Gastroesophageal sphincter (tissue), 4 donors: ENCODE measurements around the gene PCBP3. TPM values are rescaled to one million over a fixed set of nuclear protein-coding genes. Genes with fewer than 3 reads are reported as not detected.

ENCODE experiments used
- ATAC-seq: fragments of 150-250 bp; one replicate; pipeline ENCODE4 v1.9.1; 2016; ENCODE audit warnings: mild to moderate bottlenecking, moderate library complexity
- H3K27ac ChIP-seq, 4 donors: fragments of 200-600 bp; sonication (generic) in 3 of 4; 1 replicate in 3 of 4; 2 replicates in 1 of 4; pipeline ENCODE4 v1.5.1; 2016 to 2019
- H3K27me3 ChIP-seq: fragments of 200-600 bp; sonication (generic); one replicate; pipeline ENCODE4 v1.5.1; 2019
- H3K36me3 ChIP-seq, 2 donors: fragments of 200-600 bp; sonication (generic); one replicate each; pipeline ENCODE4 v1.5.1; 2019; ENCODE audit warnings: control low read depth in 1 of 2
- H3K4me1 ChIP-seq, 3 donors: fragments of 200-600 bp; sonication (generic); 1 replicate in 2 of 3; 2 replicates in 1 of 3; pipeline ENCODE4 v1.5.1; 2016 to 2019; ENCODE audit warnings: control low read depth in 2 of 3
- H3K4me3 ChIP-seq, 2 donors: fragments of 200-600 bp; sonication (generic); one replicate each; pipeline ENCODE4 v1.5.1; 2019; ENCODE audit warnings: mild to moderate bottlenecking in 1 of 2, moderate library complexity in 1 of 2
- H3K9me3 ChIP-seq, 3 donors: fragments of 200-600 bp; sonication (generic); one replicate each; pipeline ENCODE4 v1.5.1; 2017 to 2019; ENCODE audit warnings: control low read depth in 2 of 3
- EP300 ChIP-seq: sonication (generic); formaldehyde crosslinking; IDR thresholded peaks from one replicate; pipeline ENCODE4 v1.6.1; 2017; ENCODE audit warnings: antibody characterized with exemption, mild to moderate bottlenecking
- POLR2A ChIP-seq, 2 donors: fragments of 450-650 bp; IDR thresholded peaks; one replicate each; pipeline ENCODE4 v1.6.1; 2017; ENCODE audit warnings: antibody characterized with exemption in 2 of 2, mild to moderate bottlenecking in 2 of 2, moderate library complexity in 1 of 2
- POLR2AphosphoS5 ChIP-seq: sonication (generic); formaldehyde crosslinking; IDR thresholded peaks from one replicate; pipeline ENCODE4 v1.6.1; 2017; ENCODE audit warnings: antibody characterized with exemption
- WGBS, 2 donors: methylation state at CpG; one replicate each; pipeline ENCODE4 v1.1.5; 2018; ENCODE audit warnings: low coverage in 1 of 2; 5-methylcytosine and 5-hydroxymethylcytosine counted together
- total RNA-seq, 4 donors: library from RNA; depleted of rRNA; stranded (reverse); fragments of >200 nt; gene quantifications; one replicate each; pipeline ENCODE4 v1.1.0, GENCODE V29; 2016
- TF ChIP-seq, protein P1 (sequence below), 4 experiments: fragments of 200-600 bp in 2 of 4; fragments of 450-650 bp in 2 of 4; sonication (generic) in 1 of 4; IDR thresholded peaks; one replicate each; pipeline ENCODE4 v1.5.1; 2017 to 2019; ENCODE audit warnings: antibody characterized with exemption in 4 of 4, mild to moderate bottlenecking in 2 of 4, moderate library complexity in 2 of 4

The PCBP3 gene
- total RNA-seq, 4 donors from 2014 or later, result 5.1 to 14.8 (median 10.4) TPM

DNA sequence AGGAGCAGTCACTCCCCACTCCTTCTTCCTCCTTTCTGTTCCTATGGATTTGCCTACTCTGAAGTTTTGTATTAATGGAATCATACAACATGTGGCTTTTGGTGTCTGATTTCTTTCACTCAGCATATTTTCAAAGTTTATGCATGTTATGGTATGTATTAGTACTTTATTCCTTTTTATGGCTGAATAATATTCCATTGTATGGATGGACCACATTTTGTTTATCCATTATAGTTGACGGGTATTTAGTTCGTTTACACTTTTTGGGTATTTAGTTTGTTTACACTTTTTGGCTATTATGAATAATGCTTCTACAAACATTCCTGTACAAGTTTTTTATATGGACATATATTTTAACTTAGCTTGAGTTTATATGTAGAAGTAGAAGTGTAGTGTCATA, 113.1 kb downstream of the PCBP3 start:
- no peak overlapping the region for H3K27ac ChIP-seq
- no peaks in the 10 kb centered on the region for H3K4me1 ChIP-seq
- TF ChIP-seq, protein P1, sequence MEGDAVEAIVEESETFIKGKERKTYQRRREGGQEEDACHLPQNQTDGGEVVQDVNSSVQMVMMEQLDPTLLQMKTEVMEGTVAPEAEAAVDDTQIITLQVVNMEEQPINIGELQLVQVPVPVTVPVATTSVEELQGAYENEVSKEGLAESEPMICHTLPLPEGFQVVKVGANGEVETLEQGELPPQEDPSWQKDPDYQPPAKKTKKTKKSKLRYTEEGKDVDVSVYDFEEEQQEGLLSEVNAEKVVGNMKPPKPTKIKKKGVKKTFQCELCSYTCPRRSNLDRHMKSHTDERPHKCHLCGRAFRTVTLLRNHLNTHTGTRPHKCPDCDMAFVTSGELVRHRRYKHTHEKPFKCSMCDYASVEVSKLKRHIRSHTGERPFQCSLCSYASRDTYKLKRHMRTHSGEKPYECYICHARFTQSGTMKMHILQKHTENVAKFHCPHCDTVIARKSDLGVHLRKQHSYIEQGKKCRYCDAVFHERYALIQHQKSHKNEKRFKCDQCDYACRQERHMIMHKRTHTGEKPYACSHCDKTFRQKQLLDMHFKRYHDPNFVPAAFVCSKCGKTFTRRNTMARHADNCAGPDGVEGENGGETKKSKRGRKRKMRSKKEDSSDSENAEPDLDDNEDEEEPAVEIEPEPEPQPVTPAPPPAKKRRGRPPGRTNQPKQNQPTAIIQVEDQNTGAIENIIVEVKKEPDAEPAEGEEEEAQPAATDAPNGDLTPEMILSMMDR (IDR thresholded peaks at IDR 0.05), result no peak
- no peak for TF ChIP-seq POLR2AphosphoS5
- TF ChIP-seq EP300, result no peak
- TF ChIP-seq POLR2A (IDR thresholded peaks at IDR 0.05), result no peak
- 66 to 82% methylated on average over 2 of the region's 2 CpGs for WGBS, 2 donors
- H3K27me3 ChIP-seq, result no peaks in the 10 kb centered on the region
- H3K9me3 ChIP-seq, result peaks cover 0 to 10% (median 0%) of the 10 kb centered on the region in 3 donors
- no peak for ATAC-seq
- no peaks in the 10 kb centered on the region for H3K36me3 ChIP-seq
- no peak overlapping the region for H3K4me3 ChIP-seq

DNA sequence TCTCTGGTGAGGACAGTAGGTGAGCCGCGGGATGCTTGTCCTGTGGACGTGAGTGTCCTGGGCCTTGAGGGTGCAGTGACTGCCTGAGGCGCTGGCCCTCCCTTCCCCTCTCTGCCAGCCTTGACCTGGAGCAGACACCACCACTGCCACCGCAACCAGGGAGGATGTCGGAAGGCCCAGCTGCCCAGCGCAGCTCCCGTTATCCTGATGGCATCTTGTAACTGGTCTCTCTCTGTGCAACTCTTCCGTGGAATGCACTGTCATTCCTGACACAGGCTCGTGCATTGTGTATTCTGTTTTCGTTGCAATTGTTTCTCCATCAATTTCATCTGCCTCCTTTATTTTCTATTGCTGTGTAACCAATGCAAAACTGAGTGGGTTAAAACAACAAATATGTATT, 118.2 kb downstream of the PCBP3 start:
- 71 to 88% methylated on average over 2 to 9 of the region's 11 CpGs for WGBS, 2 donors
- Histone ChIP-seq H3K9me3 (no peaks in the 10 kb centered on the region), H3K4me1 (no peaks in the 10 kb centered on the region), H3K27ac (no peak overlapping the region), H3K4me3 (no peak overlapping the region), H3K27me3 (peaks cover 10% of the 10 kb centered on the region), H3K36me3 (no peaks in the 10 kb centered on the region)
- ATAC-seq, result no peak
- TF ChIP-seq, protein P1 (IDR thresholded peaks at IDR 0.05), result no peak
- TF ChIP-seq POLR2A (IDR thresholded peaks at IDR 0.05) (no peak), EP300 (no peak), POLR2AphosphoS5 (no peak)

DNA sequence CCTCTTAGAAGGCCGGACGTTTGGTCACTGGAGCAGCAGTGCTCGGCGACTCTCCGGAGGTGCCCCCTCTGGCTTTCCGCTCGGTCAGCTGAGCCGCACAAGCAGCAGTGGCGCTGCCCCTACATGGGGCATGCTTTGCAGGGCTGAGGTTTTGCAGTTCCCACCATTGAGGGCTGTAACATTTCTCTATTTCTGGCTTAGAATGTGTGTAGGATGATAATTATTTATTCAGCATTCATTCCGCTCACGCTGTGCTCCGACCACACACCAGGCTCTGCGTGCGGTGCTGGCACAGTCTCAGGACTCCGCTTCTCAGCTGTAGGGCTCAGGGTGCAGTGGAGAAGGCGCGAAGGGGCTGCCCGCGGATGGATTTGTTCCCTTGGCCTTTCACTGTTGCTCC, 119.5 kb downstream of the PCBP3 start:
- Histone ChIP-seq H3K27me3 (peaks cover 10% of the 10 kb centered on the region), H3K4me3 (no peak overlapping the region), H3K27ac (no peak overlapping the region), H3K36me3 (no peaks in the 10 kb centered on the region), H3K9me3 (no peaks in the 10 kb centered on the region), H3K4me1 (no peaks in the 10 kb centered on the region)
- TF ChIP-seq, protein P1 (IDR thresholded peaks at IDR 0.05), result no peak
- TF ChIP-seq EP300 (no peak), POLR2A (IDR thresholded peaks at IDR 0.05) (no peak), POLR2AphosphoS5 (no peak)
- no peak for ATAC-seq
- 20 to 90% methylated on average over 1 to 7 of the region's 19 CpGs for WGBS, 2 donors

DNA sequence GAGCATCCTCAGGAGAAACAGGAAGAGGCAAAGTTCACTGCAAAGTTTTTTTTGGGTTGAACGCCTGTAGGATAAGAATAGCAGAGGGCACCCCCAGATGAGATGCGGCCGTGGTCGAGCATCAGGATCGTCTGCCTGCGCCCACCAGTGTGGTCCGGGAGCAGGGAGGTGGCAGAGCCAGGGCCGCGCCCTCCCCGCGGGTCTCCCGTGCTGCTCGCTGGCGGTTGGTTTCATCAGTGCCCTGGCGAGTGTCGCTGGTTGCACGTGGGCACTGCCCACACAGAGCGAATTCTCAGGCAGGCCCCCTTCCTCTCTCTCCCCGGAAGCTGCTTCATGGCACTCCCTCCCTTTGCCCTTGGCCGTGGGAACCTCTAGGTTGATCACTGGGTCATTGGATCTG, 120.0 kb downstream of the PCBP3 start:
- no peaks in the 10 kb centered on the region for H3K9me3 ChIP-seq
- TF ChIP-seq, protein P1 (IDR thresholded peaks at IDR 0.05), result no peak
- H3K4me1 ChIP-seq, result no peaks in the 10 kb centered on the region
- no peak for ATAC-seq
- 72% methylated on average over 7 of the region's 20 CpGs; no CpG with 5 or more reads in 1 of the 2 donors for WGBS, 2 donors
- no peak overlapping the region for H3K27ac ChIP-seq
- H3K27me3 ChIP-seq, result peaks cover 10% of the 10 kb centered on the region
- H3K4me3 ChIP-seq, result no peak overlapping the region
- H3K36me3 ChIP-seq, result no peaks in the 10 kb centered on the region

DNA sequence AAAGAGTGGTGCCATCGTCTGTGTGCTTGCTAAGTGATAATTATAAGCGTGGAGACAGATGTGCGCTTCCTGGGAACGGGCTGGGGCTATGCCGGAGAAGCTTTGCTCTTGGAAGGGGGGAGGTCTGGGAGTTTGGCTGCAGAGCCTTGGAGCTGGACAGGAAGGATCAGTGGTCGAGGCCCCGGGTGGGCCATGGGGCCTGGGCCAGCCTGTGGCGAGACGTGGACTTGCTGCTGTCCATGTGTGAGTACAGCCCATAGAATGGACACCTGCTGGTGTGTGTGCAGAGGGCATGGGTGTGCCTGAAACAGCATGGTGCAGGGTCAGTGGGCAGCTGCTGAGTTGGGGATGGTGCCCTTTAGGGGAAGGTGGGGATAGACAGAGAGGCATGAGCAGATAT, 121.3 kb downstream of the PCBP3 start:
- no peak for ATAC-seq
- Histone ChIP-seq H3K4me1 (no peaks in the 10 kb centered on the region), H3K27ac (no peak overlapping the region), H3K9me3 (no peaks in the 10 kb centered on the region), H3K36me3 (no peaks in the 10 kb centered on the region), H3K27me3 (peaks cover 10% of the 10 kb centered on the region), H3K4me3 (no peak overlapping the region)
- WGBS, 2 donors, result 90% methylated on average over 5 of the region's 9 CpGs; no CpG with 5 or more reads in 1 of the 2 donors
- TF ChIP-seq POLR2AphosphoS5 (no peak), POLR2A (IDR thresholded peaks at IDR 0.05) (no peak), EP300 (no peak)
- TF ChIP-seq, protein P1 (IDR thresholded peaks at IDR 0.05), result no peak
